Measurements from ENCODE around the gene VPS8.
"Not testable (repeated sequence)": the region's sequence is repeated elsewhere in the genome, so short reads cannot be mapped to it uniquely, and the experiment has no call there.

VPS8 gene

GRCh38 chr3:184953401-184953800 is 141.4 kb downstream of the VPS8 start:
- in situ Hi-C loops (cut with MboI; ENCODE audit: low pct_unique_long_range_greater_than_20kb, low sequenced_read_pairs, unreplicated experiment): no loop called here
- DNase-seq (ENCODE audit: low spot score): no peak

GRCh38 chr3:184954251-184954650 is 142.3 kb downstream of the VPS8 start:
- in situ Hi-C loops (cut with MboI; ENCODE audit: low pct_unique_long_range_greater_than_20kb, low sequenced_read_pairs, unreplicated experiment): no loop called here
- no peak for TF ChIP-seq CTCF (IDR thresholded peaks at IDR 0.05; ENCODE audit: extremely low read depth, insufficient read depth, missing control alignments)
- DNase-seq (ENCODE audit: low spot score): no peak

More at GRCh38 chr3:184953401-184953800, 141.4 kb downstream of the VPS8 start:
- no peak for TF ChIP-seq CTCF (IDR thresholded peaks at IDR 0.05; ENCODE audit: extremely low read depth, insufficient read depth, missing control alignments)

- DNase-seq (ENCODE audit: low spot score); in situ Hi-C loops (cut with MboI; ENCODE audit: low pct_unique_long_range_greater_than_20kb, low sequenced_read_pairs, unreplicated experiment): not testable (repeated sequence)
Observed at GRCh38 chr3:184954851-184955250, 142.9 kb downstream of the VPS8 start.

- DNase-seq (ENCODE audit: low spot score): no peak
- in situ Hi-C loops (cut with MboI; ENCODE audit: low pct_unique_long_range_greater_than_20kb, low sequenced_read_pairs, unreplicated experiment): no loop called here
Observed at GRCh38 chr3:184965639-184966430, 153.9 kb downstream of the VPS8 start.

GRCh38 chr3:184968115-184968514 is 156.1 kb downstream of the VPS8 start:
- TF ChIP-seq CTCF (IDR thresholded peaks at IDR 0.05; ENCODE audit: extremely low read depth, insufficient read depth, missing control alignments): no peak
- in situ Hi-C loops (cut with MboI; ENCODE audit: low pct_unique_long_range_greater_than_20kb, low sequenced_read_pairs, unreplicated experiment): no loop called here
- DNase-seq (ENCODE audit: low spot score): no peak

More at GRCh38 chr3:184965639-184966430, 153.9 kb downstream of the VPS8 start:
- no peak for TF ChIP-seq CTCF (IDR thresholded peaks at IDR 0.05; ENCODE audit: extremely low read depth, insufficient read depth, missing control alignments)

GRCh38 chr3:184970186-184970585 is 158.2 kb downstream of the VPS8 start:
- TF ChIP-seq CTCF (IDR thresholded peaks at IDR 0.05; ENCODE audit: extremely low read depth, insufficient read depth, missing control alignments): no peak
- in situ Hi-C loops (cut with MboI; ENCODE audit: low pct_unique_long_range_greater_than_20kb, low sequenced_read_pairs, unreplicated experiment): no loop called here
- no peak for DNase-seq (ENCODE audit: low spot score)

GRCh38 chr3:184977796-184978195 is 165.8 kb downstream of the VPS8 start:
- no peak for DNase-seq (ENCODE audit: low spot score)
- no peak for TF ChIP-seq CTCF (IDR thresholded peaks at IDR 0.05; ENCODE audit: extremely low read depth, insufficient read depth, missing control alignments)
- in situ Hi-C loops (cut with MboI; ENCODE audit: low pct_unique_long_range_greater_than_20kb, low sequenced_read_pairs, unreplicated experiment): no loop called here
